ENCODE data around the gene CEP41. TPM values are rescaled to one million over a fixed set of nuclear protein-coding genes. Genes with fewer than 3 reads are reported as not detected.
A peak's percentile ranks its signal among the peaks of the same experiment; 100 is the strongest.

The CEP41 gene
- total RNA-seq, 8 experiments from 2014 or later: 7.0 to 22.6 (median 17.9) TPM

DNA sequence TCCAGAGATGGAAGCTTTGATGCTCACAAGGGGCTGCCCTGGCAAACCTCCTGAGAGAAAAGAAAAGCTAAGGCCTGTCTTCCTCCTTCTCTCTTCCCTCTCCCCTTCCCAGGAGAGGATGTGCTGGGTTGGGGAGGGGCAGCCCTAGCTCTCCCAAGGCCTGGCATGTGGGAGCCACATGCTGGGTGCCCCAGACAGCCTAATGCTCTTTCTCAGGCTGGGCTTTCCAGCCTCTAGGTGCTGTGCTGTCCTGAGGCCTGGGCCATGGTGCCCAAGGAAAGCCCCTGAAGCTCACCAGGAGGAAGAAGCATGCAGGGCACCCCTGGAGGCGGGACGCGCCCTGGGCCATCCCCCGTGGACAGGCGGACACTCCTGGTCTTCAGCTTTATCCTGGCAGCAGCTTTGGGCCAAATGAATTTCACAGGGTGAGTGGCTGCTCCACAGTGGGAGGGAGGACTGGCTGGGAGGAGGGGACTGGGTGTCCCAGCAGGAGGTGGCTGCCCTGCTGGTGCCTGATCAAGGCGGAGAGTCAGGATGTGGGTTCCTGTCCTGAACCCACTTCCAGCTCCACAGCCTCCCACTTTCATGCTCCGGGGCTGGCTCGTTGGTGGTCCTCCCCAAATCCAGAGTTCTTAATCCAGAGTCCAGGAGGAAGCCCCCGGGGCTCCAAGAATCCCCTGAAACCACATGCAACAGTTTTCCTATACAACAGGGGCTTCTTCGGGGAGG, 94.5 kb downstream of the CEP41 start:
- peak overlapping the region in 1 of 2 donors; percentile 73 for H3K27ac ChIP-seq
- in situ Hi-C loops (cut with MboI; ENCODE audit: low pct_unique_long_range_greater_than_20kb in 2 of 9, low sequenced_read_pairs in 9 of 9, unreplicated experiment in 9 of 9): no loop called here
- 100% methylated on average over 1 to 2 of the region's 10 CpGs; no CpG with 5 or more reads in 8 of the 10 experiments for WGBS, 10 experiments
- ATAC-seq (replicated peaks in 6 of 8): peak in 1 of 8 experiments; percentile 66
- H3K4me1 ChIP-seq (replicated peaks in 1 of 2): peaks cover 28 to 34% of the 10 kb centered on the region in 2 donors
- H3K4me3 ChIP-seq: no peak overlapping the region

GRCh38 chr7:130345725-130346124, 95.1 kb downstream of the CEP41 start:
- ATAC-seq (replicated peaks in 6 of 8): no peak
- Histone ChIP-seq H3K4me3 (no peak overlapping the region), H3K27ac (peak overlapping the region in 1 of 2 donors; percentile 73), H3K4me1 (replicated peaks in 1 of 2) (peaks cover 22 to 28% of the 10 kb centered on the region in 2 donors)
- in situ Hi-C loops (cut with MboI; ENCODE audit: low pct_unique_long_range_greater_than_20kb in 2 of 9, low sequenced_read_pairs in 9 of 9, unreplicated experiment in 9 of 9): no loop called here
- 56 to 100% (median 87%) methylated on average over 1 to 3 of the region's 5 CpGs; no CpG with 5 or more reads in 3 of the 10 experiments for WGBS, 10 experiments

GRCh38 chr7:130345136-130345535, 95.7 kb downstream of the CEP41 start:
- 0 to 40% (median 7%) methylated on average over 1 to 8 of the region's 8 CpGs; no CpG with 5 or more reads in 2 of the 10 experiments for WGBS, 10 experiments
- H3K4me1 ChIP-seq (replicated peaks in 1 of 2): peaks cover 16 to 22% of the 10 kb centered on the region in 2 donors
- peak overlapping the region; percentile 33 to 73 for H3K27ac ChIP-seq
- peak in 5 of 8 experiments; percentile 62 to 86 (median 82) for ATAC-seq (replicated peaks in 6 of 8)
- in situ Hi-C loops (cut with MboI; ENCODE audit: low pct_unique_long_range_greater_than_20kb in 2 of 9, low sequenced_read_pairs in 9 of 9, unreplicated experiment in 9 of 9): no loop called here
- H3K4me3 ChIP-seq: peak overlapping the region in 2 of 5 donors; percentile 2 to 6

DNA sequence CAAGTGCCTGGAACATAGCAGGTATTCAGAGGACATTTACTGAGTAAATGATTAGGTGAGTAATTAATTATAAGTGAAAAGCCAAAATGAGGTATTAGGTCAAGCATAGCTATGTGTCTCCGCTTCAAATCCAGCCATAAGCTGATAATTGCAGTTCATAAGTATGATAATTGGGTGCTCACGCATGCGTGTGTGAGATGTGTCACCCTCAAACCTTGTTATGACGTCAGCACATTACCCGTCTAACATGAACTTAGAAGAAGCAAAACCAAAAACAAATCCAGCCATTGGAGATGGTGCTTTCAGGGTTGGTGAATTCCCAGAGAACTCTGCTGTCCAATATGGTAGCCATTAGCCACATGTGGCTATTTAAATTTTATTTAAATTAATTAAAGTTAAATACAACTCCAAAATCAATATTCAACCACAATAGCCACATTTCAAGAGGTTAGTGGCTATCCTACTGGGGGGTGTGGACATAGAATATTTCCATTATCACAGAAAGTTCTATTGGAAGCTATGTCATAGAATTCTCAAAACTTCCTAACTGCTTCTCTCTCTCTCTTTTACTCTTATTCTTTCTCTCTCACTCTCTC, 96.4 kb downstream of the CEP41 start, which contains the start of gene CPA5:
Gene CPA5, plus strand, starts transcription at position 546 of the 596 bp plus-strand sequence. CDS start 1,670 bp downstream, outside the sequence.
- peaks cover 13 to 19% of the 10 kb centered on the region in 2 donors for H3K4me1 ChIP-seq (replicated peaks in 1 of 2)
- peak within 1 kb of the TSS in 2 of 5 donors; percentile 2 to 6 for H3K4me3 ChIP-seq
- peak within 1 kb of the TSS; percentile 33 to 73 for H3K27ac ChIP-seq
- in situ Hi-C loops (cut with MboI; ENCODE audit: low pct_unique_long_range_greater_than_20kb in 2 of 9, low sequenced_read_pairs in 9 of 9, unreplicated experiment in 9 of 9): no loop called here
- no peak for ATAC-seq (replicated peaks in 6 of 8)
- WGBS, 10 experiments: 85 to 100% (median 95%) methylated on average over 1 to 5 of the region's 5 CpGs

Other genes with a start within 250 kb of the CEP41 start
- gene TMEM209, start 235.6 kb downstream of the CEP41 start, total RNA-seq: 10 to 100 TPM; 18.4 to 30.0 (median 22.6) TPM
- gene SSMEM1, start 233.2 kb downstream of the CEP41 start, total RNA-seq: not detected
- gene CPA2, start 174.2 kb downstream of the CEP41 start, total RNA-seq: 1 to 10 TPM in 3 of 8 experiments, under 1 TPM in 5; 0.49 to 4.4 (median 0.78) TPM
- gene CPA4, start 147.9 kb downstream of the CEP41 start, total RNA-seq: 100 to 1,000 TPM in 1 of 8 experiments, 10 to 100 TPM in 3, under 1 TPM in 4; 0.05 to 538 (median 5.4) TPM
- gene CPA5, start 96.2 kb downstream of the CEP41 start, total RNA-seq: 1 to 10 TPM in 4 of 8 experiments, under 1 TPM in 4; 0.22 to 2.6 (median 1.4) TPM
- under 1 TPM in 6 of 8 experiments, not detected in 2; 0.18 to 0.91 (median 0.42) TPM for gene CPA1, start 60.5 kb downstream of the CEP41 start, total RNA-seq
- gene MEST, start 51.1 kb upstream of the CEP41 start, total RNA-seq: 100 to 1,000 TPM in 4 of 8 experiments, 10 to 100 TPM in 4; 17.1 to 438 (median 90.2) TPM
- gene COPG2, start 227.7 kb upstream of the CEP41 start, total RNA-seq: 10 to 100 TPM; 14.5 to 43.3 (median 31.3) TPM
- gene TSGA13, start 245.5 kb upstream of the CEP41 start, total RNA-seq: under 1 TPM in 3 of 8 experiments, not detected in 5; 0.05 to 0.33 (median 0.14) TPM